Right cardiac atrium (tissue), 5 donors: ENCODE data around the gene TMEM205. TPM values are rescaled to one million over a fixed set of nuclear protein-coding genes. Genes with fewer than 3 reads are reported as not detected.

Source experiments
- ATAC-seq, 2 donors: fragments of 200-7000 bp; cut with Tn5 transposase; one replicate each; pipeline versions ENCODE4 v1.8.0 to v1.9.1; 2020; ENCODE audit warnings: moderate library complexity in 2 of 2, mild to moderate bottlenecking in 1 of 2
- DNase-seq, 3 donors: peaks; one replicate each; pipeline ENCODE4 v3.0.0-alpha.2; 2020
- H3K27ac ChIP-seq: one replicate; pipeline ENCODE4 v1.5.1; 2013; ENCODE audit warnings: mild to moderate bottlenecking, low read length, control low read depth, moderate library complexity
- H3K27me3 ChIP-seq: one replicate; pipeline ENCODE4 v1.6.1; 2013; ENCODE audit not compliant: control insufficient read depth, insufficient read depth
- H3K4me1 ChIP-seq: one replicate; pipeline ENCODE4 v1.6.1; 2013; ENCODE audit warnings: low read length; ENCODE audit not compliant: control insufficient read depth, insufficient read depth
- H3K4me3 ChIP-seq: one replicate; pipeline ENCODE4 v1.5.1; 2013; ENCODE audit warnings: low read length, control low read depth
- H3K9me3 ChIP-seq: one replicate; pipeline ENCODE4 v1.6.1; 2013; ENCODE audit warnings: low read length; ENCODE audit not compliant: control insufficient read depth
- WGBS: extraction: QIAGEN DNeasy Blood & Tissue Kit; methylation state at CpG from one replicate; pipeline ENCODE4 v1.1.7; 2013; 5-methylcytosine and 5-hydroxymethylcytosine counted together
- intact Hi-C, 4 donors: fragments of 100-400 bp; cut with DNase I; formaldehyde crosslinking; loops; one replicate each; pipeline versions ENCODE4 v1.11.0 to v1.14.0; 2022 to 2023
- polyA plus RNA-seq: library from polyadenylated mRNA; stranded (reverse); fragments of 200-250 nt; gene quantifications from one replicate; pipeline ENCODE4 v1.2.3, GENCODE V29; 2013
- total RNA-seq, 4 donors: library from RNA; stranded (reverse); fragmentation: NEBNext Ultra II Directional; extraction: Animal tissue kit (Norgen Biotek cat#: 25700); gene quantifications; one replicate each; pipeline ENCODE4 v1.2.1, GENCODE V29; 2021
- donor health status: healthy with polysubstance abuse.
- donor health status: DM: no; HTN: yes; CAD: no.
- donor health status: DM: no; HTN: no; CAD: no.
- donor health status: DM: no; HTN: yes; CAD: no; lungs with severe emphysema.
- donor health status: DM: yes; HTN: yes; CAD: no.

TMEM205 gene
- total and polyA plus RNA-seq, 5 donors: 92.9 to 149 (median 100) TPM

DNA sequence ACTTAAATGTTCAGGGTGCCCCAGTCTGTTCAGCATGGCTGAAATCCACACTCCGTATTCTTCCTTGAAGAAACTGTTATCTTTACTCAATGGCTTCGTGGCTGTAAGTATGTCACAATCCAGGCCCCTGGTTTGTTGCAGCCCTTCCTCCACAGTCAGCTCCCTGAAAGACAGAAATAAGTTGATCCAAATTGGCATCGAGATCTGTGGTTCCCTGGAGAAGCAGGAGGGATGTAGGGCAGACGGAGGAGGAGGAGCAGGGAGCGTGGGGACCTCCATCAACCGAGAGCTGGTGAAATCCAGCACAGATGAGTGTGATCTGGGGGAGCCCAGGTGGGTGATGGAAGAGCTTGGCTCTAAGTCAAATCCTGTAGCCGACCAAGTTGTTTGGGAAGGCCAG lies 49.8 kb downstream of the TMEM205 start:
- Histone ChIP-seq H3K27ac (peak overlapping the region; percentile 74), H3K4me1 (peaks cover 2% of the 10 kb centered on the region), H3K4me3 (no peak overlapping the region), H3K27me3 (no peaks in the 10 kb centered on the region), H3K9me3 (no peaks in the 10 kb centered on the region)
- ATAC-seq (peak; percentile 25 to 28), DNase-seq (peak; percentile 52 to 69 (median 65))
- 36% methylated on average over 7 of the region's 7 CpGs for WGBS
- intact Hi-C loops: loop anchor here in 3 of 4 donors (5.0 to 10.0 kb wide), 3 partner anchors 41 to 151 kb away; partner anchors contain the start of gene RAB3D (in 1 of the 3)

DNA sequence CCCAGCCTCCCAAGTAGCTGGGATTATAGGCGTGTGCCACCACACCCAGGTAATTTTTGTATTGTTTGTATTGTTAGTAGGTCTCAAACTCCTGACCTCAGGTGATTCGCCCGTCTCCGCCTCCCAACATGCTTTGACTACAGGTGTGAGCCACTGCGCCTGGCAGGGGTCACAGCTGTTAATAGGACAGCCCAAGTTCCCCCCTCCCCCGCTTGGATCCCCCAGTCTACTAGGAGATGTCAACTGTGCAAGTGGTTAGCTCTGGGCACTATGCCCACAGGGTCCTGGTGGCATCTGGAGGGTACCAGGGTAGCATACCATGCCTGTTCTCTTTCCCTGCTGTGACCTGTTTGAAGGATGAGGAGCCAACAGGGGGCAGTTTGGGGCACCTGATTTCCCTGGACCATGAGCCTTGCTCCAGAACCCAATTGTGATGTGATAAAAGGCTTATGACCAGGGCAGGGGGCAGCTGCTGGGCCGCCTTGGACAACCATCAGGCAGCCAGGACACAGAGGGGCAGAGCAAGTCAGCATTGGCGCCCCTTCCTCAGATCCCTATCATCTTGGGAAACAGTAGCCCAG lies 50.3 kb downstream of the TMEM205 start, which contains the start of gene TSPAN16:
Gene TSPAN16, plus strand, starts transcription at position 496 of the 581 bp plus-strand sequence. CDS start 138 bp downstream, outside the sequence.
- no peaks in the 10 kb centered on the region for H3K27me3 ChIP-seq
- 91% methylated on average over 8 of the region's 8 CpGs for WGBS
- intact Hi-C loops: loop anchor here in 3 of 4 donors (5.0 to 10.0 kb wide), 3 partner anchors 42 to 152 kb away; partner anchors contain the start of gene RAB3D (in 1 of the 3)
- H3K9me3 ChIP-seq: no peaks in the 10 kb centered on the region
- DNase-seq (peak; percentile 30 to 56 (median 53)), ATAC-seq (no peak)
- H3K27ac ChIP-seq: peak within 1 kb of the TSS; percentile 74
- no peak within 1 kb of the TSS for H3K4me3 ChIP-seq
- peaks cover 2% of the 10 kb centered on the region for H3K4me1 ChIP-seq

DNA sequence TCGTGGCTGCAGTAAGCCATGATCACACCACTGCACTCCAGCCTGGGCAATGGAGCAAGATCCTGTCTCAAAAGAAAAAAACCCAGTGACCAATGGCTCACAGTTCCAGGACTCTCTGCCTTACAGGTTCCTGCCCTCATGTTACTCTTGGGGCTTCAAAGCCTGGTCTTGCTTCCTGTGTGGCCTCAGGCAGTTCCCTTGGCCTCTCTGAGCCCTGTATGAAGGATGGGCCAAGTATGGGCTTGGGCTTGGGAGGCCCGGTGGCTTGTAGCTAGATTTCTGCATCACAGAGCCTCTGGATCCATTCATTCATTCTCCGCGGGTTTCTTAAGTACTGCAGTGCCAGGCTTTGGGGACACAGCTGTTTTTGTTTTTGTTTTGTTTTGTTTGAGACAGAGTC lies 50.9 kb downstream of the TMEM205 start:
- 89% methylated on average over 4 of the region's 4 CpGs for WGBS
- intact Hi-C loops: loop anchor here in 3 of 4 donors (5.0 to 10.0 kb wide), 3 partner anchors 42 to 152 kb away; partner anchors contain the start of gene RAB3D (in 1 of the 3)

DNA sequence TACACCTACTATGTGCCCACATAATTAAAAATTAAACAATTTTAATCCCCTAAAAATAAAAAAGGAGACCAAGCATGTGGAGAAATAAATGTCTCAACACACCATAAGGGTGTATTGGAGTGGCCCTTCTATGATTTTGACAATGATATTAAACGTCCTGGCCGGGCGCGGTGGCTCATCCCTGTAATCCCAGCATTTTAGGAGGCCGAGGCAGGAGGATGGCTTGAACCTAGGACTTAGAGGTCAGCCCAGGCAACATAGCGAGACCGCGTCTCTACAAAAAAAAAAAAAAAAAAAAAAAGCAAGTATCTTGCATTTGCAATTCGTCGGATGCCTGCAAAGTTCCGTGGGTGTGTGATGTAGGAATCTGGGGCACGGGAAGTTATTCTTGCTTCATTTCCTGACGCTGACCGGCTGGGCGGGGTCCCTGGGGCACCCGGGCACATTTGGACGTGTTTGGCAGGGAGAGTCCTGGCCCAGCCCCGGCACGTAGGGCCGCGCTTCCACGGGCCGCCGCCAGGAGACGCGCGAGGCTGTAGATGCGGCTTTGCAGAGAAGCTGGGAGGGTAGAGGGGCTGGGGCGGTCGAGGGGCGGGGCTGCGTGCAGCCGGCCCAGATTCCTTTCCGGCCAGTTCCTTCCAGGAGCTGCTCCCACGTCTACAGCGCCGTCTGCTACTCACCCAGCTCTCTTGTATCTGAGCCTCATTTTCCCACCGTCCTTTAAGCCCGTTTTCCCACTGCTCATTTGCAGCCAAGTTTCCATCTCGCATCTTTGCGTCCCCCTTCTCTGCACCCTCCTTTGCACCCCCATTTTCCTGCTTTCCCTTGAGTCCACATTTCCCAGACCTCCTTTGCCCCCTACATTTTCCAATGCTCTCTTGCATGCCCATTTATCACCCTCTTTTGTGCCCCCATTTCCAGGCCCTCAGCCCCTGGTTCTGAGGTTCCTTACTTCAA lies 52.4 kb downstream of the TMEM205 start:
- Histone ChIP-seq H3K4me3 (peak overlapping the region; percentile 21), H3K27me3 (no peaks in the 10 kb centered on the region), H3K27ac (peak overlapping the region; percentile 77), H3K4me1 (peaks cover 2% of the 10 kb centered on the region), H3K9me3 (no peaks in the 10 kb centered on the region)
- ATAC-seq (peak; percentile 97), DNase-seq (peak; percentile 97 to 99 (median 99))
- 4% methylated on average over 41 of the region's 41 CpGs for WGBS
- intact Hi-C loops: loop anchor here in 3 of 4 donors (5.0 to 10.0 kb wide), 2 partner anchors 151 to 154 kb away; no protein-coding TSS in a partner anchor

More for the DNA sequence above, 50.9 kb downstream of the TMEM205 start:
- ATAC-seq: no peak
- Histone ChIP-seq H3K4me3 (no peak overlapping the region), H3K27me3 (no peaks in the 10 kb centered on the region), H3K27ac (no peak overlapping the region), H3K4me1 (peaks cover 2% of the 10 kb centered on the region), H3K9me3 (no peaks in the 10 kb centered on the region)
- DNase-seq: peak in 2 of 3 donors; percentile 5 to 14

Other genes with a start within 250 kb of the TMEM205 start
- 1 to 10 TPM in 3 of 4 donors, under 1 TPM in 1; 0.56 to 4.4 (median 3.4) TPM for gene SPC24, start 190.5 kb downstream of the TMEM205 start, total RNA-seq
- gene SPC24, start 190.5 kb downstream of the TMEM205 start, polyA plus RNA-seq: 1.6 TPM
- gene KANK2, start 148.7 kb downstream of the TMEM205 start, total RNA-seq: 100 to 1,000 TPM; 244 to 324 (median 295) TPM
- gene KANK2, start 148.7 kb downstream of the TMEM205 start, polyA plus RNA-seq: 259 TPM
- gene ANGPTL8, start 106.6 kb downstream of the TMEM205 start, total RNA-seq: under 1 TPM in 3 of 4 donors, not detected in 1; 0.47 to 0.84 (median 0.51) TPM
- gene ANGPTL8, start 106.6 kb downstream of the TMEM205 start, polyA plus RNA-seq: 4.8 TPM
- 10 to 100 TPM; 35.0 to 68.5 (median 36.3) TPM for gene DOCK6, start 83.7 kb downstream of the TMEM205 start, total RNA-seq
- gene DOCK6, start 83.7 kb downstream of the TMEM205 start, polyA plus RNA-seq: 23.8 TPM
- not detected for gene TSPAN16, start 50.1 kb downstream of the TMEM205 start, total RNA-seq
- gene TSPAN16, start 50.1 kb downstream of the TMEM205 start, polyA plus RNA-seq: not detected
- gene RAB3D, start 6.6 kb downstream of the TMEM205 start, total RNA-seq: 10 to 100 TPM; 12.2 to 12.7 (median 12.3) TPM
- gene RAB3D, start 6.6 kb downstream of the TMEM205 start, polyA plus RNA-seq: 4.1 TPM
- gene CCDC159, start 251 bp upstream of the TMEM205 start, total RNA-seq: 10 to 100 TPM; 16.7 to 26.5 (median 24.9) TPM
- 34.2 TPM for gene CCDC159, start 251 bp upstream of the TMEM205 start, polyA plus RNA-seq
- 10 to 100 TPM; 23.2 to 32.1 (median 26.3) TPM for gene PLPPR2, start 9.2 kb upstream of the TMEM205 start, total RNA-seq
- 19.7 TPM for gene PLPPR2, start 9.2 kb upstream of the TMEM205 start, polyA plus RNA-seq
- 1 to 10 TPM; 1.0 to 1.9 (median 1.3) TPM for gene SWSAP1, start 28.4 kb upstream of the TMEM205 start, total RNA-seq
- gene SWSAP1, start 28.4 kb upstream of the TMEM205 start, polyA plus RNA-seq: 1.9 TPM
- gene EPOR, start 38.0 kb upstream of the TMEM205 start, total RNA-seq: 10 to 100 TPM in 3 of 4 donors, 1 to 10 TPM in 1; 8.5 to 12.6 (median 11.5) TPM
- 10.3 TPM for gene EPOR, start 38.0 kb upstream of the TMEM205 start, polyA plus RNA-seq
- 10 to 100 TPM; 14.0 to 25.2 (median 14.5) TPM for gene RGL3, start 73.0 kb upstream of the TMEM205 start, total RNA-seq
- gene RGL3, start 73.0 kb upstream of the TMEM205 start, polyA plus RNA-seq: 16.1 TPM
- gene ODAD3, start 88.9 kb upstream of the TMEM205 start, total RNA-seq: 1 to 10 TPM; 1.0 to 1.2 (median 1.0) TPM
- gene ODAD3, start 88.9 kb upstream of the TMEM205 start, polyA plus RNA-seq: 1.1 TPM
- gene PRKCSH, start 89.4 kb upstream of the TMEM205 start, total RNA-seq: 100 to 1,000 TPM; 125 to 158 (median 137) TPM
- gene PRKCSH, start 89.4 kb upstream of the TMEM205 start, polyA plus RNA-seq: 80.1 TPM
- not detected for gene ELAVL3, start 134.8 kb upstream of the TMEM205 start, total RNA-seq
- 0.14 TPM for gene ELAVL3, start 134.8 kb upstream of the TMEM205 start, polyA plus RNA-seq
- gene ZNF653, start 159.6 kb upstream of the TMEM205 start, total RNA-seq: 1 to 10 TPM; 3.1 to 5.4 (median 4.4) TPM
- 4.5 TPM for gene ZNF653, start 159.6 kb upstream of the TMEM205 start, polyA plus RNA-seq
- 100 to 1,000 TPM in 2 of 4 donors, 10 to 100 TPM in 2; 88.1 to 126 (median 105) TPM for gene ECSIT, start 182.9 kb upstream of the TMEM205 start, total RNA-seq
- gene ECSIT, start 182.9 kb upstream of the TMEM205 start, polyA plus RNA-seq: 133 TPM
- gene CNN1, start 192.6 kb upstream of the TMEM205 start, total RNA-seq: 100 to 1,000 TPM; 150 to 246 (median 173) TPM
- 298 TPM for gene CNN1, start 192.6 kb upstream of the TMEM205 start, polyA plus RNA-seq
- 10 to 100 TPM; 35.2 to 47.4 (median 41.0) TPM for gene ELOF1, start 213.0 kb upstream of the TMEM205 start, total RNA-seq
- 54.9 TPM for gene ELOF1, start 213.0 kb upstream of the TMEM205 start, polyA plus RNA-seq
- 1 to 10 TPM; 2.9 to 8.4 (median 6.1) TPM for gene ACP5, start 231.4 kb upstream of the TMEM205 start, total RNA-seq
- gene ACP5, start 231.4 kb upstream of the TMEM205 start, polyA plus RNA-seq: 3.8 TPM